Liver (tissue), 9 donors: ENCODE measurements around the gene EHD2. TPM values are rescaled to one million over a fixed set of nuclear protein-coding genes. Genes with fewer than 3 reads are reported as not detected.

Experiments
- DNase-seq: peaks from one replicate; pipeline ENCODE4 v3.0.0-alpha.2; 2017; ENCODE audit warnings: low spot score
- H3K27ac ChIP-seq, 2 donors: one replicate each; pipeline ENCODE4 v1.7.0; 2013; ENCODE audit warnings: inconsistent platforms in 2 of 2, low read length in 2 of 2, control low read depth in 1 of 2, low read depth in 1 of 2, mild to moderate bottlenecking in 1 of 2
- H3K27me3 ChIP-seq, 4 donors: one replicate each; pipeline versions ENCODE4 v1.6.1 to v1.7.0; 2013; ENCODE audit warnings: low read length in 3 of 4, inconsistent platforms in 1 of 4, mild to moderate bottlenecking in 1 of 4, moderate library complexity in 1 of 4; ENCODE audit not compliant: control insufficient read depth in 4 of 4, insufficient read depth in 4 of 4
- H3K36me3 ChIP-seq, 4 donors: one replicate each; pipeline versions ENCODE4 v1.6.1 to v1.7.0; 2013; ENCODE audit warnings: low read length in 3 of 4, mild to moderate bottlenecking in 3 of 4, low read depth in 1 of 4, moderate library complexity in 1 of 4; ENCODE audit not compliant: control insufficient read depth in 4 of 4, insufficient read depth in 3 of 4
- H3K4me1 ChIP-seq, 4 donors: one replicate each; pipeline versions ENCODE4 v1.6.1 to v1.7.0; 2013; ENCODE audit warnings: low read length in 3 of 4, mild to moderate bottlenecking in 3 of 4, moderate library complexity in 1 of 4; ENCODE audit not compliant: control insufficient read depth in 4 of 4, insufficient read depth in 4 of 4
- H3K4me3 ChIP-seq, 3 donors: one replicate each; pipeline versions ENCODE4 v1.6.1 to v1.7.0; 2013; ENCODE audit warnings: low read length in 3 of 3, control low read depth in 1 of 3, low read depth in 1 of 3, mild to moderate bottlenecking in 1 of 3
- H3K9ac ChIP-seq, 2 donors: one replicate each; pipeline ENCODE4 v1.7.0; 2013; ENCODE audit warnings: low read length in 2 of 2, mild to moderate bottlenecking in 2 of 2, moderate library complexity in 2 of 2, control low read depth in 1 of 2, low read depth in 1 of 2
- H3K9me3 ChIP-seq, 4 donors: one replicate each; pipeline versions ENCODE4 v1.6.1 to v1.7.0; 2013; ENCODE audit warnings: low read length in 3 of 4; ENCODE audit not compliant: control insufficient read depth in 4 of 4
- ATF3 ChIP-seq: IDR thresholded peaks from 2 replicates; pipeline ENCODE4 v1.6.1; 2016; ENCODE audit warnings: antibody characterized with exemption
- CTCF ChIP-seq: fragments of 150-350 bp; IDR thresholded peaks from 2 replicates; pipeline ENCODE4 v1.5.1; 2017; ENCODE audit warnings: improper control_type of control experiment, low read depth, low read length; ENCODE audit not compliant: missing input control
- EGR1 ChIP-seq, 2 donors: IDR thresholded peaks; 2 replicates each; pipeline ENCODE4 v1.6.1; 2016 to 2018; ENCODE audit warnings: antibody characterized with exemption in 2 of 2, low read depth in 2 of 2
- FOXA1 ChIP-seq: IDR thresholded peaks from 2 replicates; pipeline ENCODE4 v1.6.1; 2016; ENCODE audit warnings: antibody characterized with exemption
- FOXA2 ChIP-seq: IDR thresholded peaks from 2 replicates; pipeline ENCODE4 v1.6.1; 2016; ENCODE audit warnings: antibody characterized with exemption
- GABPA ChIP-seq, 2 donors: IDR thresholded peaks in 1 of 2; conservative IDR thresholded peaks in 1 of 2; 2 replicates each; pipeline ENCODE4 v1.6.1; 2016; ENCODE audit warnings: antibody characterized with exemption in 2 of 2, mild to moderate bottlenecking in 1 of 2, moderate library complexity in 1 of 2
- HNF4A ChIP-seq, 2 donors: conservative IDR thresholded peaks; 2 replicates each; pipeline ENCODE4 v1.6.1; 2016; ENCODE audit warnings: antibody characterized with exemption in 2 of 2, mild to moderate bottlenecking in 2 of 2
- JUND ChIP-seq, 2 donors: IDR thresholded peaks; 2 replicates each; pipeline ENCODE4 v1.6.1; 2016; ENCODE audit warnings: antibody characterized with exemption in 2 of 2
- MAX ChIP-seq: IDR thresholded peaks from 2 replicates; pipeline ENCODE4 v1.6.1; 2016; ENCODE audit warnings: antibody characterized with exemption
- NR2F2 ChIP-seq: IDR thresholded peaks from 2 replicates; pipeline ENCODE4 v1.6.1; 2016; ENCODE audit warnings: antibody characterized with exemption
- RAD21 ChIP-seq, 2 donors: IDR thresholded peaks; 2 replicates each; pipeline ENCODE4 v1.6.1; 2016; ENCODE audit warnings: antibody characterized with exemption in 2 of 2, mild to moderate bottlenecking in 2 of 2
- RXRA ChIP-seq, 2 donors: IDR thresholded peaks; 2 replicates each; pipeline ENCODE4 v1.6.1; 2017 to 2018; ENCODE audit warnings: antibody characterized with exemption in 2 of 2, mild to moderate bottlenecking in 1 of 2
- SP1 ChIP-seq: IDR thresholded peaks from 2 replicates; pipeline ENCODE4 v1.6.1; 2018; ENCODE audit warnings: antibody characterized with exemption, mild to moderate bottlenecking
- WGBS: extraction: QIAGEN DNeasy Blood & Tissue Kit; methylation state at CpG from one replicate; pipeline ENCODE4 v1.1.7; 2013; 5-methylcytosine and 5-hydroxymethylcytosine counted together
- polyA plus RNA-seq, 2 donors: library from polyadenylated mRNA; stranded (reverse) in 1 of 2; unstranded in 1 of 2; fragments of 200-250 nt in 1 of 2; fragments of >200 nt in 1 of 2; fragmentation: Nextera tagmentation in 1 of 2; extraction: Ambion mirVana in 1 of 2; gene quantifications; one replicate each; pipeline versions ENCODE4 v1.2.1 to v1.2.3, GENCODE V29; 2013 to 2015
- total RNA-seq, 2 donors: library from RNA; depleted of rRNA; stranded (reverse); fragments of >200 nt; gene quantifications; one replicate each; pipeline ENCODE4 v1.2.3, GENCODE V29; 2014
- TF ChIP-seq, protein P1 (sequence below): IDR thresholded peaks from 2 replicates; pipeline ENCODE4 v1.6.1; 2016; ENCODE audit warnings: antibody characterized with exemption, mild to moderate bottlenecking
- donor health status: healthy.
- donor health status: healthy.
- donor health status: healthy.
- donor health status: healthy.
- donor health status: healthy.

The EHD2 gene
- total and polyA plus RNA-seq, 4 donors: 3.2 to 7.9 (median 5.8) TPM

GRCh38 chr19:47778954-47779351, 65.7 kb downstream of the EHD2 start:
- Histone ChIP-seq H3K9ac (peak overlapping the region; percentile 77 to 93), H3K4me1 (peaks cover 4 to 11% (median 9%) of the 10 kb centered on the region in 4 donors), H3K27ac (peak overlapping the region; percentile 83 to 90), H3K27me3 (no peaks in the 10 kb centered on the region), H3K9me3 (no peaks in the 10 kb centered on the region), H3K36me3 (peaks cover 0 to 3% (median 0%) of the 10 kb centered on the region in 4 donors), H3K4me3 (peak overlapping the region; percentile 76 to 87 (median 84))
- 4% methylated on average over 20 of the region's 20 CpGs for WGBS
- no peak for DNase-seq
- no peak for TF ChIP-seq RXRA (IDR thresholded peaks at IDR 0.05)

GRCh38 chr19:47779524-47780214, 66.4 kb downstream of the EHD2 start:
- peak overlapping the region; percentile 77 to 93 for H3K9ac ChIP-seq
- no peaks in the 10 kb centered on the region for H3K27me3 ChIP-seq
- no peak for TF ChIP-seq EGR1 (IDR thresholded peaks at IDR 0.05; ENCODE audit: low read depth in 2 of 2)
- TF ChIP-seq RAD21 (IDR thresholded peaks at IDR 0.05): no peak
- TF ChIP-seq FOXA1: no peak
- TF ChIP-seq FOXA2: no peak
- TF ChIP-seq GABPA (IDR thresholded peaks at IDR 0.05 in 1 of 2, conservative IDR thresholded peaks at IDR 0.05 in 1 of 2): no peak
- no peak for TF ChIP-seq NR2F2
- TF ChIP-seq ATF3: no peak
- no peak for TF ChIP-seq JUND (IDR thresholded peaks at IDR 0.05)
- TF ChIP-seq, protein P1, sequence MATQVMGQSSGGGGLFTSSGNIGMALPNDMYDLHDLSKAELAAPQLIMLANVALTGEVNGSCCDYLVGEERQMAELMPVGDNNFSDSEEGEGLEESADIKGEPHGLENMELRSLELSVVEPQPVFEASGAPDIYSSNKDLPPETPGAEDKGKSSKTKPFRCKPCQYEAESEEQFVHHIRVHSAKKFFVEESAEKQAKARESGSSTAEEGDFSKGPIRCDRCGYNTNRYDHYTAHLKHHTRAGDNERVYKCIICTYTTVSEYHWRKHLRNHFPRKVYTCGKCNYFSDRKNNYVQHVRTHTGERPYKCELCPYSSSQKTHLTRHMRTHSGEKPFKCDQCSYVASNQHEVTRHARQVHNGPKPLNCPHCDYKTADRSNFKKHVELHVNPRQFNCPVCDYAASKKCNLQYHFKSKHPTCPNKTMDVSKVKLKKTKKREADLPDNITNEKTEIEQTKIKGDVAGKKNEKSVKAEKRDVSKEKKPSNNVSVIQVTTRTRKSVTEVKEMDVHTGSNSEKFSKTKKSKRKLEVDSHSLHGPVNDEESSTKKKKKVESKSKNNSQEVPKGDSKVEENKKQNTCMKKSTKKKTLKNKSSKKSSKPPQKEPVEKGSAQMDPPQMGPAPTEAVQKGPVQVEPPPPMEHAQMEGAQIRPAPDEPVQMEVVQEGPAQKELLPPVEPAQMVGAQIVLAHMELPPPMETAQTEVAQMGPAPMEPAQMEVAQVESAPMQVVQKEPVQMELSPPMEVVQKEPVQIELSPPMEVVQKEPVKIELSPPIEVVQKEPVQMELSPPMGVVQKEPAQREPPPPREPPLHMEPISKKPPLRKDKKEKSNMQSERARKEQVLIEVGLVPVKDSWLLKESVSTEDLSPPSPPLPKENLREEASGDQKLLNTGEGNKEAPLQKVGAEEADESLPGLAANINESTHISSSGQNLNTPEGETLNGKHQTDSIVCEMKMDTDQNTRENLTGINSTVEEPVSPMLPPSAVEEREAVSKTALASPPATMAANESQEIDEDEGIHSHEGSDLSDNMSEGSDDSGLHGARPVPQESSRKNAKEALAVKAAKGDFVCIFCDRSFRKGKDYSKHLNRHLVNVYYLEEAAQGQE: no peak
- TF ChIP-seq CTCF: no peak
- H3K4me3 ChIP-seq: peak overlapping the region in 2 of 3 donors; percentile 84 to 87
- H3K9me3 ChIP-seq: no peaks in the 10 kb centered on the region
- 77% methylated on average over 24 of the region's 24 CpGs for WGBS
- no peak for DNase-seq
- peak overlapping the region; percentile 83 to 90 for H3K27ac ChIP-seq
- H3K4me1 ChIP-seq: peaks cover 4 to 11% (median 9%) of the 10 kb centered on the region in 4 donors
- peaks cover 0 to 9% (median 2%) of the 10 kb centered on the region in 4 donors for H3K36me3 ChIP-seq

DNA sequence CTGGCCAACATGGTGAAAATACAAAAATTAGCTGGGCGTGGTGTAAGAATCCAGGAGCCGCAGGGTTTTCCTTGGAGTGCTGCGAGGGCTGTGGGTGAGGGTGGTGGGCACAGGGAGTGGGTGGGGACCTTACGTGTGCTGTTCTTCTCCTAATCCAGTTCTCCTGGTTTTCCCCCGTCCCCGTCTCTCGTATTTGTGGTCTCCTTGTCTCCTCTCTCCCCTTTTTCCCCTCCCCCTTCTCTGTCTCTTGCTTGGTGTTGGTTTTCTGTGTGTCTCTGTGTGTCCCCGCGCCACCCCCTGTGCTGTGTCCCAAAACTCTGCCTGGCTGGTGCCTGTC, 67.0 kb downstream of the EHD2 start:
- Histone ChIP-seq H3K9me3 (no peaks in the 10 kb centered on the region), H3K9ac (no peak overlapping the region), H3K4me1 (peaks cover 4 to 11% (median 9%) of the 10 kb centered on the region in 4 donors), H3K27me3 (no peaks in the 10 kb centered on the region), H3K4me3 (no peak overlapping the region), H3K36me3 (peaks cover 0 to 10% (median 2%) of the 10 kb centered on the region in 4 donors), H3K27ac (no peak overlapping the region)
- DNase-seq: no peak
- WGBS: 88% methylated on average over 9 of the region's 9 CpGs
- TF ChIP-seq, protein P1: no peak
- TF ChIP-seq HNF4A (conservative IDR thresholded peaks at IDR 0.05) (no peak), CTCF (no peak), JUND (IDR thresholded peaks at IDR 0.05) (no peak), GABPA (IDR thresholded peaks at IDR 0.05 in 1 of 2, conservative IDR thresholded peaks at IDR 0.05 in 1 of 2) (no peak), EGR1 (IDR thresholded peaks at IDR 0.05; ENCODE audit: low read depth in 2 of 2) (no peak), RXRA (IDR thresholded peaks at IDR 0.05) (no peak), MAX (no peak), SP1 (no peak), FOXA1 (no peak)
